ENCODE results near the gene PPP1R13B. TPM values are rescaled to one million over a fixed set of nuclear protein-coding genes. Genes with fewer than 3 reads are reported as not detected.
"Not testable (repeated sequence)": the region's sequence is repeated elsewhere in the genome, so short reads cannot be mapped to it uniquely, and the experiment has no call there.

The PPP1R13B gene
- total RNA-seq, 1 donor from 2014 or later, result 40.3 TPM

GRCh38 chr14:103788086-103788485 lies 59.3 kb downstream of the PPP1R13B start:
- TF ChIP-seq, protein P1, sequence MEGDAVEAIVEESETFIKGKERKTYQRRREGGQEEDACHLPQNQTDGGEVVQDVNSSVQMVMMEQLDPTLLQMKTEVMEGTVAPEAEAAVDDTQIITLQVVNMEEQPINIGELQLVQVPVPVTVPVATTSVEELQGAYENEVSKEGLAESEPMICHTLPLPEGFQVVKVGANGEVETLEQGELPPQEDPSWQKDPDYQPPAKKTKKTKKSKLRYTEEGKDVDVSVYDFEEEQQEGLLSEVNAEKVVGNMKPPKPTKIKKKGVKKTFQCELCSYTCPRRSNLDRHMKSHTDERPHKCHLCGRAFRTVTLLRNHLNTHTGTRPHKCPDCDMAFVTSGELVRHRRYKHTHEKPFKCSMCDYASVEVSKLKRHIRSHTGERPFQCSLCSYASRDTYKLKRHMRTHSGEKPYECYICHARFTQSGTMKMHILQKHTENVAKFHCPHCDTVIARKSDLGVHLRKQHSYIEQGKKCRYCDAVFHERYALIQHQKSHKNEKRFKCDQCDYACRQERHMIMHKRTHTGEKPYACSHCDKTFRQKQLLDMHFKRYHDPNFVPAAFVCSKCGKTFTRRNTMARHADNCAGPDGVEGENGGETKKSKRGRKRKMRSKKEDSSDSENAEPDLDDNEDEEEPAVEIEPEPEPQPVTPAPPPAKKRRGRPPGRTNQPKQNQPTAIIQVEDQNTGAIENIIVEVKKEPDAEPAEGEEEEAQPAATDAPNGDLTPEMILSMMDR (IDR thresholded peaks at IDR 0.05; ENCODE audit: unreplicated experiment), result no peak
- H3K36me3 Mint-ChIP-seq (ENCODE audit: insufficient read depth), result peaks cover 16% of the 10 kb centered on the region
- no peaks in the 10 kb centered on the region for H3K4me1 Mint-ChIP-seq (ENCODE audit: low read depth)
- DNase-seq (ENCODE audit: low spot score, unreplicated experiment), result no peak
- no peaks in the 10 kb centered on the region for H3K9me3 Mint-ChIP-seq (ENCODE audit: low read depth)
- H3K27ac Mint-ChIP-seq, result no peak overlapping the region
- no peak overlapping the region for H3K4me3 Mint-ChIP-seq (ENCODE audit: low read depth)
- H3K27me3 Mint-ChIP-seq, result no peaks in the 10 kb centered on the region

DNA sequence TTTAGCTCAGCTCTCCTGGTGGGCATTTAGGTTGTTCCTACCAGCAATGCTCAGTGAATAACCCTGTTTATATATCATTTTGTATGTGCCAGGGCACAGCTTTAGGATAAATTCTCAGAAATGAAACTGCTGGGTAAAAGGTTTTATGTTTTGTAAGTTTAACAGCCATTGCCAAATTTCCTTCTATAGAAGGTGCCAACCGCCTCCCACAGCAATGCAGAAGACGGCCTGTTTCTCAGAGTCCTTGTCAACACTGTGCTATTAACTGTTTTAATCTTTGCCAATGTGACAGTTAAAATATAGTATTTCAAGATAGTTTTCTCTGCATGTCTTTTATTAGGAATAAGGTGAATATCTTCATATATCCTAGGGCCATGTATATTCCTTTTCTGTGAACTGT lies 65.0 kb downstream of the PPP1R13B start:
- H3K27me3 Mint-ChIP-seq, result no peaks in the 10 kb centered on the region
- TF ChIP-seq, protein P1 (IDR thresholded peaks at IDR 0.05; ENCODE audit: unreplicated experiment), result no peak
- DNase-seq (ENCODE audit: low spot score, unreplicated experiment), result no peak
- no peaks in the 10 kb centered on the region for H3K9me3 Mint-ChIP-seq (ENCODE audit: low read depth)
- H3K36me3 Mint-ChIP-seq (ENCODE audit: insufficient read depth), result peaks cover 6% of the 10 kb centered on the region
- H3K4me3 Mint-ChIP-seq (ENCODE audit: low read depth), result no peak overlapping the region
- H3K27ac Mint-ChIP-seq, result no peak overlapping the region
- no peaks in the 10 kb centered on the region for H3K4me1 Mint-ChIP-seq (ENCODE audit: low read depth)

DNA sequence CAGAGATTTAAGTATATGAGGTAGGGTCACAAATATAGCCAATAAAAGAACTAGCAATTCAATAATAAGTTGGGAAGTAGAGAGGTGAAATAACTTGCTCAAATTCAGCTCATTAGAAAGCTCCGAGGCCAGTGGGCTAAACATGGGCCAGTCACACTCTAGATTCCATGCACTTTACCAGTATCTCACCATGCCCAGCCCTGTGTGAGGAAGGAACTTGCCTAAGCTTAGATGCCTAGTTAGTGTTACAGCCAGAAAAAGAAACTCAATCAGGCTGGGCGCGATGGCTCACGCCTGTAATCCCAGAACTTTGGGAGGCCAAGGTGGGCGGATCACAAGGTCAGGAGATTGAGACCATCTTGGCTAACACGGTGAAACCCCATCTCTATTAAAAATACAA lies 71.1 kb downstream of the PPP1R13B start:
- DNase-seq (ENCODE audit: low spot score, unreplicated experiment); H3K4me3 Mint-ChIP-seq (ENCODE audit: low read depth); H3K9me3 Mint-ChIP-seq (ENCODE audit: low read depth); H3K27ac Mint-ChIP-seq; H3K4me1 Mint-ChIP-seq (ENCODE audit: low read depth); H3K27me3 Mint-ChIP-seq: not testable (repeated sequence)
- H3K36me3 Mint-ChIP-seq (ENCODE audit: insufficient read depth), result peaks cover 12% of the 10 kb centered on the region

DNA sequence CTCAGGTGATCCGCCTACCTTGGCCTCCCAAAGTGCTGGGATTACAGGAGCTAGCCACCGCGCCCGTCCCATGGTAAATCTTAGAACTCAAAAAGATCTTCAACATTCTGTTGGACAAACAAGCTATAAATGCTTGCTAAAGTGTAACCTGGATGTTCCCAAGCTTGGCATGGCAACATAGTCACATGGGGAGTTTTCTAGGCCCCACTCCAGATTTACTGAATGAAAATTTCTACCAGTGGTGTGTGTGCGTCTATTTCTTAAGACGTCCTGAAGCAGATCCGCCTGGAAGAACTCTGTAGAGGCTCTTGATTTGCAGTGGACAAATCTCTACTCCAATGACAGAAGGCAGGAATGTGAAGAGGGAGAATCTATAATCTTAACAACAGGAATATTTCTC lies 71.9 kb downstream of the PPP1R13B start:
- Mint-ChIP-seq H3K4me3 (ENCODE audit: low read depth) (no peak overlapping the region), H3K4me1 (ENCODE audit: low read depth) (no peaks in the 10 kb centered on the region), H3K27me3 (no peaks in the 10 kb centered on the region), H3K27ac (no peak overlapping the region), H3K9me3 (ENCODE audit: low read depth) (peaks cover 3% of the 10 kb centered on the region), H3K36me3 (ENCODE audit: insufficient read depth) (peaks cover 16% of the 10 kb centered on the region)
- TF ChIP-seq, protein P1 (IDR thresholded peaks at IDR 0.05; ENCODE audit: unreplicated experiment), result no peak
- no peak for DNase-seq (ENCODE audit: low spot score, unreplicated experiment)

DNA sequence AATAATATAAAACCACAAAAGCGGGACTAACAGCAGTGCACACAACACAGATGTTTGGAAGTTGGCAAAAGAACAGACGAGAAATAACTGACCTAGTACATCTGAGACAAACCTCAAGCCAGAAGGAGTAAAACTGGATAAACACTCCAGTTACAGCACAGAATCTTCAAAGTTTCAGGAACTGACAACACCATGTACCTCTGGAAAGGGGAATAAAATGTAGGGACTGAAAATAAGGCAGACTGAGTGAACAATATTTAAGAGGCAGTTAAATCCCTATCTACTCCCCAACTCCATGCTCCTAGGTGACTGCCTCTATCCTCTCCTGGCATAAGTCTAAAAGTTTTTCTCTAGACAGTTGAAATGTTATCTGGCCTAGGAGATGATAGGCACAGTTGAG lies 73.9 kb downstream of the PPP1R13B start:
- H3K27me3 Mint-ChIP-seq, result no peaks in the 10 kb centered on the region
- TF ChIP-seq, protein P1 (IDR thresholded peaks at IDR 0.05; ENCODE audit: unreplicated experiment), result no peak
- no peak overlapping the region for H3K4me3 Mint-ChIP-seq (ENCODE audit: low read depth)
- H3K9me3 Mint-ChIP-seq (ENCODE audit: low read depth), result peaks cover 3% of the 10 kb centered on the region
- no peaks in the 10 kb centered on the region for H3K4me1 Mint-ChIP-seq (ENCODE audit: low read depth)
- H3K27ac Mint-ChIP-seq, result no peak overlapping the region
- no peak for DNase-seq (ENCODE audit: low spot score, unreplicated experiment)
- peaks cover 14% of the 10 kb centered on the region for H3K36me3 Mint-ChIP-seq (ENCODE audit: insufficient read depth)

GRCh38 chr14:103772078-103772712 lies 75.2 kb downstream of the PPP1R13B start:
- H3K27ac Mint-ChIP-seq, result no peak overlapping the region
- H3K4me3 Mint-ChIP-seq (ENCODE audit: low read depth), result no peak overlapping the region
- peaks cover 14% of the 10 kb centered on the region for H3K36me3 Mint-ChIP-seq (ENCODE audit: insufficient read depth)
- H3K27me3 Mint-ChIP-seq, result no peaks in the 10 kb centered on the region
- TF ChIP-seq, protein P1 (IDR thresholded peaks at IDR 0.05; ENCODE audit: unreplicated experiment), result no peak
- H3K9me3 Mint-ChIP-seq (ENCODE audit: low read depth), result peaks cover 3% of the 10 kb centered on the region
- no peak for DNase-seq (ENCODE audit: low spot score, unreplicated experiment)
- peaks cover 2% of the 10 kb centered on the region for H3K4me1 Mint-ChIP-seq (ENCODE audit: low read depth)
